NCI-H1930 (cell line): ENCODE results near the gene TKT.

Experiments
- DNase-seq, 2 experiments: peaks; one replicate each; lab custom pipeline; 2025; lab: John Stamatoyannopoulos, UW

Gene TKT

DNA sequence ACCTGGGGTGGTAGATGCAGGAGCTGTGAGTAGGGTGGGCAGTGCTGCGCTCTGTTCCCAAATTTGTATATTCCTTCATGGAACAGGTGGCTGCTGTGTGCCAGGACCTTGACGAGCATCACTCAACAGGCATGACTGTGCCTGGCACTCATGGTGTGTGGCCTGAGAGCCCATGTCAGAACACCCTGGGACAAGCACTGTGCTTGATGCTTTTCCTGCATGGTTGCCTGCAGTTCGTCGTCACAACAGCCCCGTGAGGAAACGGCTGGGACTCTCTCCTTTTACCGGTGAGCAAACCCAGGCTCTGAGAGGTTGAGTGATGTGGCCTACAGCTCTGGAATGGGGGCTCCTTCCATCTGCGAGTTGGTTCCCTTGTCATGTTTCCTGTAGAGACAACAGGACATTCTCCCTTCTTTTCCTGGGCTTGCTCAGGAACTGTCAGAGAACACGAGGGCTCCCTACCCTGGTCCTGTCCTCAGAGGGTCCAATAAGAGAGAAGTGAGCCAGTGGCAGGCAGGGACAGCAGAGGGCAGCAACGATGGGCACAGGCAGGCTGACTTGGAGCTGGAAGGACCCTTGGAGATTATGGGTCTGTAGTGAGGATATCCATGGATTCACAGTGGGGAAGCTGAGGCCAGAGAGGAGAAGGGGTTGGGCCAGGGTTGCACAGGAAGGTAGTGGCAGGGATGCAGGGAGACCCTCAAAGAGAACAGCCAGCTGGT, 57.4 kb downstream of the TKT start:
- DNase-seq, result no peak

DNA sequence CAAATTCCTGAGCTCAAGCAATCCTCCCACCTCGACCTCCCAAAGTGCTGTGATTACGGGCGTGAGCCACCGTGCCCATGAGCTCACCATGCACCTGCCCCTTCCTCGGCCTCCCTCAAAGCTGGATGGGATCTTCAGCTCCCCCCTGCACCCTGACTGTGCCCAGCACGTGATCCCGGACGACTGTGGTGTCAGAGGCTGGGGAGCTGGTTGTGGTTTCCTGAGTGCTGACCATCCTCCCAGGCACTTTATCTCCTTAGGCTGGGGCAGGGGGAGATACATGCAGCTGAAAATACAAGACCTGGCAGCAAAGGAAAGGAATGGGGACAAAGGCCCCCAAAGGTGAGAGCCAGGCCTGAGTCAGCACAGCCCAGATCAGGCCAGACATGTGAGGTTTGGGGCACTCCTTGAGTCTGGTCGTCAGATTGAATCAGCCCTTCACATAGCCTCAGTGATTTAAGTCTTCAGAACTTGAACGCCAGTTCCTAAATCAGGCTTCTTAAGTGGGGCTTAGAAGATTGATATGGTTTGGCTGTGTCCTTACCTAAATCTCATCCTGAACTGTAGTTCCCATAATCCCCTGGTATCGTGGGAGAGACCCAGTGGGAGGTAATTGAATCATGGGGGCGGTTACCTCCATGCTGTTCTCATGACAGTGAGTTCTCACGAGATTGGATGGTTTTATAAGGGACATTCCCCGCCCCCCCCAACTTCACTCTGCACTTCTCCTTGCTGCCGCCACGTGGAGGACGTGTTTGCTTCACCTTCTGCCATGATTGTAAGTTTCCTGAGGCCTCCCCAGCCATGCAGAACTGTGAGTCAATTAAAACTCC, 59.0 kb downstream of the TKT start:
- no peak for DNase-seq

DNA sequence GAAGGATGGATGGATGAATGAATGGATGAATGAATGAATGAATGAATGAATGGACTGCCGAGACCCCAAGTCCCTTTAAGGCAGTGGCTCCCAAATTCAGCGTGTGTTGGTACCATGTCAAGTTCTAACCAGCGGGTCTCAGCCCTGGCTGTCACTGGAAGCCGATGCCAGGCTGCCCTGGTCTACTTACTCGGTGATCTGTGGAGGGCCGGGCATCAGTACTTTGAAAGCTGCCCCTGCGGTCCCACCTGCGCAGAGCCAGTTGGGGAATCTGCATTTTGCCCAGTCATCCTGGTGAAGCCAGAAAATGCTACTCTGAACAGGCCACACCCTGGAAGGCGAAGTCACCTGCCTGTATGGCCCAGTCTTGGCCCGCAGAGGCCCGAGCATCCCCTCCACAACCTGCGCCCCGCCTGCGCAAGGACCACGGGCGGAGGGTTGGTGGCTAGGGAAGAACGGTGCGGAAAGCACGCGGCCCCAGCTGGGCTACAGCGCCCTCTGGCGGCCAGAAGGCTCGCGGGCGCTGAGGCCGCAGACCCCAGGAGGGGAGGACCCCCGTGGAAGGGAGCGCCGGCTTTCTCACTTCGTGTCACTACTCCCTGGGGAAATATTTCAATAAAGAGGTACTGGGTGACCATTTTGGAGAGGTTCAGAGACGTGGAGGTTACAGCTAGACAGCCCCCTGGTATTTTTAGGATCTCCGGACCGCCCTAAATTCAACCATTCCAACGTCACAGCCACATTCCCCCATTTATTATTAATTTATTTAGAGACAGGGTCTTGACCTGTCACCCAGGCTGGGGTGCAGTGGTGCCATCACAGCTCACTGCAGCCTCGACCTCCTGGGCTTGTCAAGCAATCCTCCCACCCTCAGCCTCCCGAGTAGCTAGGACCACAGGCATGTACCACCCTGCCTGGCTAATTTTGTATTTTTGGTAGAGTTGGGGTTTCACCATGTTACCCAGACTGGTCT, 59.9 kb downstream of the TKT start:
- DNase-seq, result peak; percentile 27 to 53

DNA sequence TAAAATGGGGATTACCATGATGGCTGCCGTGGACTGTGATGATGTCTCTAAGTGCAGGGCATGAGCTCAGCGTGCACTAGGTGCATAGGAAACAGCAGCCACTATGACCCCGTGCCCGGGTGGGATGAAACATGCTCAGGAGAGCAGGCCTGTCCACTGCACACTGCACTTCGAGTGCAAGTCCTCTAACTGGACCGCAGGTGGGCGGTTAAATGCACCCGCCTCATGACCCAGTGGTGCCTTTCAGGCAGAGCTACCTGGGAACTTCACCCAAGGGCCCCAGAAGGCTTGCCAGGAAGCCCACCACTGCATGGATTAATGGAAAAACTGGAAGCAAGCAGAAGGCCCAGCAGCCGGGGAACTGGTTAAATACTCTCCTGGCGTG, 60.8 kb downstream of the TKT start:
- no peak for DNase-seq

DNA sequence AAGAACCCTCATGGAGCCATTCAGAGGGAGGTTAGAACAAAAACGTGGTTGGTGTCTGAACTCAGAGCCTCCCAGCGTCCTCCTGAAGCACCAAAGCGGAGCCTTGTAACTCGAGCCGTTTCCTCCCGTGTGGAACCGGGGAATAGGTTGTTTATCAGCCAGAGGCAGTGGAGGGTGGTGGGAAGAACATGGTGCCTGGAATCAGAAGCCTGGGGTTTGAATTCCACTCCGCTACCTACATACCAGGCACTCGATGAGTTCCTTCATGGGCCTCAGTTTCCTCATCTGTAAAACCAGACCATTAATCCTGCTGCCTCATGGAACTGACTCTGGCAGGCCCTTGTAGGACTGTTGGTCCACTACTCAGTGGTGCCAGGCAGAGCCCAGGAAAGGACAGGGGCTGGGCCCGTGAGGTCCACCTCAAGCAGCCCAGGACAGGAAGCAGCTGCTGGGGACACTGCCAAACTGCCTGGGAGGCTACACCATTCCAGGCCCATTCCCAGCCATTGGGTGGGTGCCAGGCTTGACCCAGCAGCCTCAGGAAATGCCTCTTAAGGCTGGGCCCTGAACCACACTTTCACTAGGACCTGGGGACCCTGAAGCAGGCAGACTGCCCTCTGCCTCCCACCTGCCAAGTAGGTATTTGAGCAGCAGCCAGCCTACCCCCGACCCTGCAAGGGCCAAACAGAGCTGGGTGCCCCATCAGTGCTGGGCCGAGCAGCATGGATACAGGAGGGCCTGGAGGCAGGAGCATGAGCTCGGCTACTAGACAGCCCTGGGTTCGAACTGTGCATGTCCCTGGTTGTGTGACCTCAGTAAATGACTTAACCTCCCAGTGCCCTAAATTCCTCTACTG, 61.4 kb downstream of the TKT start:
- no peak for DNase-seq

DNA sequence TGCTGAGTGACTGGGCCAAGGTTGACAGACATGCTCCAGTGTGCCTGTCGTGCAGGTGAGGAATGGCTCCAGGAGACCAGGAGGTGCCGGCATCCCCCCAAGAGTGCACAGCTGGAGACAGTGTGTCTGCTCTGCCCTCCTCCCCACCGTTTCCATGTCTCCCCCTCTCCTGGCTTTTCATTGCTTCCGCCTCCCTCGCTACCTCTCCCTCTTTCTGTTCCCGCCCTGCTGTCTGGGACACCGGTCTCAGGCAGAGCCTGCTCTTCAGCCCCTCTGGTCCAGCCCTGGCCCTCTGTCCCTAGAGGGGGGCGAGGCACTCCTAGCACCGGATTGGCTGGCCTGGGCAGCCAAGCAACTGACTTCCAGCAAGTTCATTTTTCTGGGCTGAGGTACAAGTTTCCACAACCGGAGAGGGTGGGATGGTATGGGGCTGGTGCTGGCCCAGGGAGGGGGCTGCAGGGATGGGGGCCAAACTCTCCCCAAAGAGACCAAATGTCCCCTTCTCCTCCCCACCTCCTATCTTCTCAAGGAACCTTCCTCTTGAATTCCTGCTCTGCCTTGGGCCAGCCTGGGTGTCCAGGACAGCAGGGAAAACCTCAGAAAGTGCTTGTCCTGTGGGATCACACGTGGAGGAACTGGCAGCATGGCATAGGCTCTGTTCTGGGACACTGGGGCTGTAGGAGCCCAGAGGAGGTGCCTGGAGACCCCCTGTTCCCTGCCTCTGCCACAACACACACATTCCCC, 62.2 kb downstream of the TKT start:
- no peak for DNase-seq

DNA sequence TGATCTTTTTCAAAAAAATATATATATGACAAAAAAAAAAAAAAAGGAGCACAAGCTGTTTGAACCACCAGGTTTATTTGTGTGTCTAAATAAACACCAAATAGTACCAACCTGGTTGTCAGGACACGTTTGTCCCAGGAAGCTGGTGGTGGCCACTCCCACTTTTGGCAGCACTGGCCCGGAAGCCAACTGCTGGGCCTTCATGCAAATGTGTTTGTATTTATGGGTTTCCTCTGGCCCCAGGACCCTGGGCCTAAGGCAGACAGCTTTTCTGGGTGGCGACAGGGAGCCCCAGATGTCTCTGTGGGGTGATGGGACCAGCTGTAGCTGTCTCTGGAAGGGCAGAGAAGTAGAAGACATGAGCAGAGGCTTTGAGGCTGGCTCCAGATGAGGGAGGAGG, 63.2 kb downstream of the TKT start:
- no peak for DNase-seq

DNA sequence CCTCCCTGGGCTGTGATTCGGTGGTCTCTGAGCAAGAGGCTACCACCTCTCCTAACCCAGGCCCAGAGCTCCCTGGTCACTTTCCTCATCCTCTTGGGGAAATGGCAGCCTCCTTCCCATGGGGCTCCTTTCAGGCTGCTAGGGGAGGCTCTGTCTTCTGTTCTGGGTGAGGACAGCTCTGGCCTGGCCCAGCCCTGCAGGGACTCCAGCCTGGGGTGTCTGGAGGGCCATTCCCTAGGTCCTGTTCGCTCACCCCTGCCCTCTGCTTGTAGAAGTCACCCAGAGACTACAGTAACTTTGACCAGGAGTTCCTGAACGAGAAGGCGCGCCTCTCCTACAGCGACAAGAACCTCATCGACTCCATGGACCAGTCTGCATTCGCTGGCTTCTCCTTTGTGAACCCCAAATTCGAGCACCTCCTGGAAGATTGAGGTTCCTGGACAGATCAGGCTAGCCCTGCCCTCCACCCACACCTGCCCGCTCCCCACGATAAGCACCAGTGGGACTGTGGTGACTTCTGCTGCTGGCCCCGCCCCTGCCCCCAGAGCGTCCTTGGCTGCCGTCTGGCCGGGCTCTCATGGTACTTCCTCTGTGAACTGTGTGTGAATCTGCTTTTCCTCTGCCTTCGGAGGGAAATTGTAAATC, 63.9 kb downstream of the TKT start:
- DNase-seq, result no peak

DNA sequence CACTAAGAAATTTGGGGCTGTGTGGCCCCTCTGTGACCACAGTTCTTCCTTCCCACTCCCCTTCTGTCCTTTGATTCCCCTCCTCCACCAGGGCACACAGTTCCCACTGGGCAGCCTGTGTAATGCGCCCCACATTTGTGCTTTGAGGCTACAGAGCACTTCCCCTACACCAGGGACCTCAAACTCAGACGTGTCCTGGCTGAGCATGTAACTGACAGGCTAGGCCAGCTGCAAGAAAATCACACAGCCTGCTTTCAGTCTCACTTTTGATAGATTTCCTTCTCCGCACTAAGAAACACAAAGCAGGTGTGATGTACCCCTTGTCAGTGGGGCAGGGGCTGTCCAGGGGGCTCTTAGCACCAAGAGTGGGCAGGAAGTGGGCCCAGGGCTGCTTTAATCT, 65.2 kb downstream of the TKT start:
- DNase-seq, result no peak

DNA sequence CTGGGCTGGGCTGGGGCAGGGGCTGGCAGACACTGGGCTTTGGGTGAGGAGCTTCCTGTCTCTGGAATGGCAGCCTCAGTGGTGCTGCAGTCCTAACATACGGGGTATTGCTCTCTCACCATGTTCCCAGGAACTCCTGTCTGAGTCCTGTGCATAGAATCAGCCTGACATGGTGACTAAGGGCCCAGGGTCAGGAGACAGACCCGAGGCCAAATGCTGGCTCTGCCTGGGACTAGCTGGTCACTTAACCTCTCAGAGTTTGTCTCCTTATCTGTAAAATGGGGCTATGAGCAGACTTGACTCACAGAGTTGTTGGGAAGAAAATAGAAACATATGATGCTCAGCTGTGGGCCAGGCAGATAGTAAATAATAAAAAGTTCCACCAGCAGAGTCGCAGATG, 66.5 kb downstream of the TKT start:
- DNase-seq, result no peak

DNA sequence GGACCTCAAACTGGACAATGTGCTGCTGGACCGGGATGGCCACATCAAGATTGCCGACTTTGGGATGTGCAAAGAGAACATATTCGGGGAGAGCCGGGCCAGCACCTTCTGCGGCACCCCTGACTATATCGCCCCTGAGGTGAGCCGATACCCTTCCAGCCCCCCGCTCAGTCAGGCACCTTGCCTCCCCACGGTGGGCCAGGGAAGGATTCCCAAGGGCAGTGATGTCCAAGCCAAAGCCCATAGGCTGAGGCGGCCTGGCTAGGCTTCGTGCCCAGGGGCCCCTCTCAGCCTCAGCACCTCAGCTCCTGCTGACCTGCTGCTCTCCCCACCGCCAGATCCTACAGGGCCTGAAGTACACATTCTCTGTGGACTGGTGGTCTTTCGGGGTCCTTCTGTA, 67.1 kb downstream of the TKT start:
- no peak for DNase-seq

DNA sequence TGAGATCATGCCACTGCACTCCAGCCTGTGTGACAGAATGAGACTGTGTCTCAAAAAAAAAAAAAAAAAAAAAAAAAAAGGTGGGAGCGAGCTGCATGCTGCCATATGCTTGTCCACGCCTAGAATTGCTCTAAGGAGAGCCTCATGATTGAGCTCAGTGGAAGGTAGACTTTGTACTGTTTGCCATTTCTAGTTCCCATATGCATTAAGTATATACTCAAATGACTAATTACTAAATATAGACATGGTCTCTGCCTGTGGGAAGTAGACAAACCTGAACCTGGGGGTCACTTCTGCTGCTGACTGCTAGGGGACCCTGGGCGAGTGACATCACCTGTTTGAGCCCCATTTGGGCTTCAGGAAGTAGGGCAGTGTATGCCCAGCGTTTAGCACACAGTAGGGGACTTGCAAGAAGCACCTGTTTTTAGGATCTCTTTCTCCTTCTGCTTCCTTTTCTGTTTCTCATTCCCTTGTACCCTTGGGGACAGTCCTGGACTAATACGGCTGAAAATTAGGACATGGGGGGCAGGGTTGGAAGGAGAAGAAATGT, 67.6 kb downstream of the TKT start:
- no peak for DNase-seq

DNA sequence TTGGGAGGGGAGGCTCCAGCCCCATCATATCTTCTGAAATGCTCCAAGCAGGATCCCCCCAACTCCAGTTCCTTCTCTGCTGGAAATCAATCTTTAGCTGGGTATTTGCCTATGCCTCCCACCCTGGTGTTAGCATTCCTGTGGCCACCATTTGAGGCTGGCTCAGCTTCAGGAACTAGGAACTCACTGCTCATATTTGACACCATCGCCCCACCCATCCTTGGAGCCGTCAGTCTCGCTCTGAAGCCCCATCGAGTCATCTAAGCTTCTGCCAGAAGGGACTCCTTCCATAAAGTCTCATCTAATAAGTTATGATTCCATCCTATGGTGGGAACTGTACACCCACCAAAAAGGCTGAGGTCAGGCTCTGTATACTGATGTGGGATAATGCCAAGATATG, 68.4 kb downstream of the TKT start:
- no peak for DNase-seq

DNA sequence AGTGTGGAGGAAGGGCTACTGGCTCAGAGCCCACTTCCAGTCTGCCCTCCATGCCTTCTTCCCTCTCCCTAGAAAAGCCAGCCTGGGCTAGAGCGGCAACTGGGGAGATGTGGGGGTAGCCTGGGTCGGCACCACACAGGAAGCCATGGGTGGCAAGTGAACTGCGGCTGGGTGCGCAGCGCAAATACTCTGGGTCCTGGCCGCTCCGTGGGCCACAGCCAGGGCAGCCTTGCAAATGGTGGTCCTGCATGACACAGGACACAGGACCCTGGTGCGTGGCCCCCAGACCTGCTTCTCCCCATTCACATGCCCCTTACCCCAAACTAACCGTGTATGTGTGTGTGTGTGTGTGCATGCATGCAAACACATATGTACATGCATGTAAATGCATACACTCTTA, 69.1 kb downstream of the TKT start:
- no peak for DNase-seq

DNA sequence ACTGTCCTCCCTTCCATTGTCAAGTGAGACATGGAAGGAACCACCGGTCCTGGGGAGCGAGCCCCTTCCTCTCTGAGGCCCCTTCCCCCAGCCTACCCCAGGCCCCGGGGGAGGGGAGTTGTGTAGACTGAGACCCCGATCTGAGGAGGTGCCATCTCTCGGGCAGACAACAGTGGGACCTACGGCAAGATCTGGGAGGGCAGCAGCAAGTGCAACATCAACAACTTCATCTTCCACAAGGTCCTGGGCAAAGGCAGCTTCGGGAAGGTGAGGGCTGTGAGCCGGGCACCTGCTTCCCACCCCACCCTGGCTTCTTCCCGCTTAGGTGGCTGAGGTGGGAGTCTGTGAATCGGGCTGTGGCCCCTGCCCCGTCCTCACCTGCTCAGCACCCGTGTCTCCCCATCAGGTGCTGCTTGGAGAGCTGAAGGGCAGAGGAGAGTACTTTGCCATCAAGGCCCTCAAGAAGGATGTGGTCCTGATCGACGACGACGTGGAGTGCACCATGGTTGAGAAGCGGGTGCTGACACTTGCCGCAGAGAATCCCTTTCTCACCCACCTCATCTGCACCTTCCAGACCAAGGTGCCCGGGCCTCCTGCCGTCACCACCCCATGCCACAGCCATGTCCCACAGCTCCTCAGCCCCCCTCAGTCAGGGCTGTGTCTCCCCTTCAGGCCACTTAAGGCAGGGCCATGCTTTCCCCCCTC, 69.9 kb downstream of the TKT start:
- no peak for DNase-seq

DNA sequence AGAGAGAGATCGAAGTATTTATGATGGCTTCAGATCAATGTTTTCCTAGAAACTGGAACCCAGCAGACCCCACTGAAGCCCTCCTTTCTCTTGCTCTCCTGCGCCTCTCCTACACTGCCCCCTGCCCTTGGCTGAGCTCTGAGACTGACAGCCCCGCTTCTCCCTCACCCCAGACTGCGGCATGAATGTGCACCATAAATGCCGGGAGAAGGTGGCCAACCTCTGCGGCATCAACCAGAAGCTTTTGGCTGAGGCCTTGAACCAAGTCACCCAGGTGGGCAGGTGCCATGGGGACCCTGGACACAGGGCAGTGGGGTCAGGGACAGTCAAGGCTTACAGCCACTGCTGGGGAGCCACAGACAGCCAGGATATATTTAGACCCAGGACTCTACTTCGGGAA, 71.1 kb downstream of the TKT start:
- DNase-seq, result no peak

DNA sequence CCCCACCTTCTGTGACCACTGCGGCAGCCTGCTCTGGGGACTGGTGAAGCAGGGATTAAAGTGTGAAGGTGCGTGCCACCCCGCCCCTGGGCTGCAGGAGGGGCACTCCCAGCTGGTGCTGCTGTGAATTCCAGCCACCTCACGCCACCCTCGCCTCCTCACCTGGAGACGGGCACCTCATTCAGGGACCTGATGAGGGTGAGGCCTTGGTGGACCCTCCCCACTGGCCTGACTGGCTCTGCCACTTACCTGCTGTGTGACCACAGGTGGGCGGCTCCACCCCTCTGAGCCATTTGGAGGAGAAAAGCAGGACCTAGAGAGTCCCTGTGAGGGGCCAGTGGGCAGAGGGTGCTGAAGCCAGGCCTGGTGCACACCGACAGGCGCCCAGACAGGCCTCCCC, 72.3 kb downstream of the TKT start:
- DNase-seq, result no peak

DNA sequence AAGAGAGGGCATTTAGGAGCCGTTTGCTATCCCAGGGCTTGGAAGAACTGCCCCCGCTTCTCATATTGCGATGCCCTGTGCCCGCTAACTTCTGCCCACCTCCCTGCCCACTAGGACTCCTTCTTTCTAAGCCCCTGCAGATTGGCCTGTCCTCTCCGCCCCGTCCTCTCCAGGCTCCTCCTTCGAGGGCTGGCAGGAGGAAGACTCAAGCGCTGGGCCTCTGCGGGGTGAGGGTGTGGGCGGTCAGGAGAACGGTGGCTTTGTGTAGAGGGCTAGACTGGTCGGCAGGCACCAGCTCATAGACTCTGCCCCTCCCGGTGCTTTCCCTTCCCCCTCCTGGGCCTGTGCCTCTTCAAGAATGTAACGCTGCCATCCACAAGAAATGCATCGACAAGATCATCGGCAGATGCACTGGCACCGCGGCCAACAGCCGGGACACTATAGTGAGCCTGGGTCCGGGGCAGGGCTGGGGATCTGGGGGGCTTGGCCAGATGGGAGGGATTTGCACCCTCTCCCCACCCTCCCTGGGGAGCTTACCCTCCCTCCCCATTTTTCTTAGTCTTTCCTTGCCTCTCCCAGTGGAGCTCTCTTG, 73.0 kb downstream of the TKT start:
- no peak for DNase-seq

DNA sequence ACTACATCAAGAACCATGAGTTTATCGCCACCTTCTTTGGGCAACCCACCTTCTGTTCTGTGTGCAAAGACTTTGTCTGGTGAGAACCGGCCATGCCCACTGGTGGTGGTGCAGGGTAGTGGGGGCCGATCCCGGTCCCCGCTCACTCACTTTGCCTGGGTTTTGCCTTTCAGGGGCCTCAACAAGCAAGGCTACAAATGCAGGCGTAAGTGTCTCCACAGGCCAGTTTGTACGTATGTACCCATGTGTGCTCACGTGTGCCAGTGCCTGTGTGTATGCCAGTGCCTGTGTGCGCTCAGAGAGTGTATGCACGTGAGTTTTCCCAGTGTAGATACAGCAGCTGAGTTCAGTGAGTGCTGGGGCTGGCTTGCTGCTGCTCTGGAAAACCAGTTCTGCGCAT, 74.3 kb downstream of the TKT start:
- DNase-seq, result no peak
